Type B pancreatic cell (in vitro differentiated cells): ENCODE measurements around the gene MRPL44. TPM values are rescaled to one million over a fixed set of nuclear protein-coding genes. Genes with fewer than 3 reads are reported as not detected.
A peak's percentile ranks its signal among the peaks of the same experiment; 100 is the strongest.

Source experiments
- DNase-seq: peaks from one replicate; pipeline ENCODE4 v3.0.0; 2021; ENCODE audit warnings: mixed read lengths; ENCODE audit not compliant: unreplicated experiment; ENCODE audit errors: extremely low spot score
- H3K27ac Mint-ChIP-seq: 2 replicates; pipeline ENCODE4 v1.8.0; 2021; ENCODE audit warnings: mild to moderate bottlenecking, mixed read lengths
- H3K27me3 Mint-ChIP-seq: 2 replicates; pipeline ENCODE4 v1.8.0; 2021; ENCODE audit warnings: mixed read lengths
- H3K36me3 Mint-ChIP-seq: 2 replicates; pipeline ENCODE4 v1.8.0; 2021; ENCODE audit warnings: mixed read lengths
- H3K4me1 Mint-ChIP-seq: one replicate; pipeline ENCODE4 v1.8.0; 2021; ENCODE audit warnings: mixed read lengths; ENCODE audit not compliant: unreplicated experiment
- H3K4me3 Mint-ChIP-seq: 2 replicates; pipeline ENCODE4 v1.8.0; 2021; ENCODE audit warnings: mild to moderate bottlenecking, mixed read lengths
- H3K9me3 Mint-ChIP-seq: 2 replicates; pipeline ENCODE4 v1.8.0; 2021; ENCODE audit warnings: mixed read lengths
- total RNA-seq: library from RNA; stranded (reverse); gene quantifications from 2 replicates; pipeline ENCODE4 v1.2.1, GENCODE V29; 2021; ENCODE audit warnings: low replicate concordance
- TF ChIP-seq, protein P1 (sequence below): fragments of 200-600 bp; sonication (generic); conservative IDR thresholded peaks from 2 replicates; pipeline ENCODE4 v1.5.0; 2021; ENCODE audit warnings: antibody characterized with exemption, mild to moderate bottlenecking

Gene MRPL44
- total RNA-seq, 1 donor from 2014 or later = 29.2 TPM

GRCh38 chr2:223954401-223954800 is 2.9 kb upstream of the MRPL44 start:
- TF ChIP-seq, protein P1, sequence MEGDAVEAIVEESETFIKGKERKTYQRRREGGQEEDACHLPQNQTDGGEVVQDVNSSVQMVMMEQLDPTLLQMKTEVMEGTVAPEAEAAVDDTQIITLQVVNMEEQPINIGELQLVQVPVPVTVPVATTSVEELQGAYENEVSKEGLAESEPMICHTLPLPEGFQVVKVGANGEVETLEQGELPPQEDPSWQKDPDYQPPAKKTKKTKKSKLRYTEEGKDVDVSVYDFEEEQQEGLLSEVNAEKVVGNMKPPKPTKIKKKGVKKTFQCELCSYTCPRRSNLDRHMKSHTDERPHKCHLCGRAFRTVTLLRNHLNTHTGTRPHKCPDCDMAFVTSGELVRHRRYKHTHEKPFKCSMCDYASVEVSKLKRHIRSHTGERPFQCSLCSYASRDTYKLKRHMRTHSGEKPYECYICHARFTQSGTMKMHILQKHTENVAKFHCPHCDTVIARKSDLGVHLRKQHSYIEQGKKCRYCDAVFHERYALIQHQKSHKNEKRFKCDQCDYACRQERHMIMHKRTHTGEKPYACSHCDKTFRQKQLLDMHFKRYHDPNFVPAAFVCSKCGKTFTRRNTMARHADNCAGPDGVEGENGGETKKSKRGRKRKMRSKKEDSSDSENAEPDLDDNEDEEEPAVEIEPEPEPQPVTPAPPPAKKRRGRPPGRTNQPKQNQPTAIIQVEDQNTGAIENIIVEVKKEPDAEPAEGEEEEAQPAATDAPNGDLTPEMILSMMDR = no peak
- peaks cover 10% of the 10 kb centered on the region for H3K4me1 Mint-ChIP-seq
- no peaks in the 10 kb centered on the region for H3K9me3 Mint-ChIP-seq
- no peak for DNase-seq
- no peak overlapping the region for H3K27ac Mint-ChIP-seq
- no peaks in the 10 kb centered on the region for H3K36me3 Mint-ChIP-seq
- H3K4me3 Mint-ChIP-seq = no peak overlapping the region
- H3K27me3 Mint-ChIP-seq = peaks cover 4% of the 10 kb centered on the region

GRCh38 chr2:223956300-223956699 is 963 bp upstream of the MRPL44 start:
- DNase-seq = no peak
- no peaks in the 10 kb centered on the region for H3K9me3 Mint-ChIP-seq
- H3K27me3 Mint-ChIP-seq = peaks cover 4% of the 10 kb centered on the region
- H3K4me3 Mint-ChIP-seq = peak overlapping the region; percentile 95
- peak overlapping the region; percentile 68 for H3K27ac Mint-ChIP-seq
- H3K36me3 Mint-ChIP-seq = no peaks in the 10 kb centered on the region
- TF ChIP-seq, protein P1 = no peak
- peaks cover 29% of the 10 kb centered on the region for H3K4me1 Mint-ChIP-seq

DNA sequence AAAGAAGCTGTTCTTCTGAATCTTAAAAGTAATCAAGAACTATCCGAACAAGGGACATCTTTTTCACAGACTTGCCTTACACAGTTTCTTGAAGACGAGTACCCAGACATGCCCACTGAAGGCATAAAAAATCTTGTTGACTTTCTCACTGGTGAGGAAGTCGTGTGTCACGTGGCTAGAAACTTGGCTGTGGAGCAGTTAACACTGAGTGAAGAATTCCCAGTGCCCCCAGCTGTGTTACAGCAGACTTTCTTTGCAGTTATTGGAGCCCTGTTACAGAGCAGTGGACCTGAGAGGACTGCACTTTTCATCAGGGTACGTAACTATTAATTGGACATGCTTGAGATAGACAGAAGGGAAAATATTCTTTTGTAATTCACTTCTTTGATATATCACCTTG is 2.4 kb downstream of the MRPL44 start:
- Mint-ChIP-seq H3K4me3 (peak overlapping the region; percentile 48), H3K36me3 (peaks cover 4% of the 10 kb centered on the region), H3K27me3 (peaks cover 4% of the 10 kb centered on the region), H3K27ac (no peak overlapping the region), H3K9me3 (no peaks in the 10 kb centered on the region), H3K4me1 (peaks cover 44% of the 10 kb centered on the region)
- DNase-seq = no peak
- TF ChIP-seq, protein P1 = no peak

DNA sequence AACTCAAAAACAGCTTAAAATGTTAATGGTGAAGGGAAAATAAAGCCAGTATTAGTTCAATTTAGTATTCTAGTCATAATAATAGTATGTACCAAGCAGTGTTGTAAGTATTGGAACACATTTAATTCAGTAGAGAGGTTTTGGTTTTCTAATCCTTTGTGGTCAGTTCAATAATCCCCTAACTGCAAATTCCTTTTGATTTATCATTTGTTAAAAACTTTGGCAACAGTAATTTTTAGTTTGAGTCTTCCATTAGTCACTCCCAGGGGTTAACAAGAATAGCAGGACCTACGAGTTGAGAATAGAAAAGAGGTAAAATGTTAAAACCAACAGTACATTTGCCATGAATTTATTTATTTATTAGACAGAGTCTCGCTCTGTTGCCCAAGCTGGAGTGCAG is 10.7 kb downstream of the MRPL44 start:
- Mint-ChIP-seq H3K9me3 (no peaks in the 10 kb centered on the region), H3K4me3 (no peak overlapping the region), H3K27me3 (no peaks in the 10 kb centered on the region), H3K36me3 (peaks cover 5% of the 10 kb centered on the region), H3K27ac (no peak overlapping the region), H3K4me1 (peaks cover 9% of the 10 kb centered on the region)
- TF ChIP-seq, protein P1 = no peak
- DNase-seq = no peak

- no peak for DNase-seq
- TF ChIP-seq, protein P1 = no peak
- H3K4me3 Mint-ChIP-seq = no peak overlapping the region
- H3K27ac Mint-ChIP-seq = no peak overlapping the region
- H3K36me3 Mint-ChIP-seq = peaks cover 5% of the 10 kb centered on the region
- H3K4me1 Mint-ChIP-seq = peaks cover 5% of the 10 kb centered on the region
- H3K27me3 Mint-ChIP-seq = no peaks in the 10 kb centered on the region
- H3K9me3 Mint-ChIP-seq = no peaks in the 10 kb centered on the region
Observed at GRCh38 chr2:223969315-223969714, 12.1 kb downstream of the MRPL44 start.

- Mint-ChIP-seq H3K36me3 (peaks cover 5% of the 10 kb centered on the region), H3K4me1 (peaks cover 5% of the 10 kb centered on the region), H3K9me3 (no peaks in the 10 kb centered on the region), H3K27me3 (no peaks in the 10 kb centered on the region), H3K4me3 (no peak overlapping the region), H3K27ac (no peak overlapping the region)
- DNase-seq = no peak
- TF ChIP-seq, protein P1 = no peak
Observed at GRCh38 chr2:223969856-223970255, 12.6 kb downstream of the MRPL44 start.
